Fibroblast of gingiva (primary cell): ENCODE results near the gene CGB2.
A peak's percentile ranks its signal among the peaks of the same experiment; 100 is the strongest.
"Not testable (repeated sequence)": the region's sequence is repeated elsewhere in the genome, so short reads cannot be mapped to it uniquely, and the experiment has no call there.

Experiments used
- DNase-seq: peaks from one replicate; pipeline ENCODE4 v3.0.0-alpha.2; 2011; ENCODE audit warnings: low read depth

Gene CGB2

GRCh38 chr19:49010453-49010852 is 21.2 kb upstream of the CGB2 start:
- DNase-seq, result no peak

- DNase-seq, result no peak
These were observed 20.5 kb upstream of the CGB2 start for GRCh38 chr19:49011194-49011593.

DNA sequence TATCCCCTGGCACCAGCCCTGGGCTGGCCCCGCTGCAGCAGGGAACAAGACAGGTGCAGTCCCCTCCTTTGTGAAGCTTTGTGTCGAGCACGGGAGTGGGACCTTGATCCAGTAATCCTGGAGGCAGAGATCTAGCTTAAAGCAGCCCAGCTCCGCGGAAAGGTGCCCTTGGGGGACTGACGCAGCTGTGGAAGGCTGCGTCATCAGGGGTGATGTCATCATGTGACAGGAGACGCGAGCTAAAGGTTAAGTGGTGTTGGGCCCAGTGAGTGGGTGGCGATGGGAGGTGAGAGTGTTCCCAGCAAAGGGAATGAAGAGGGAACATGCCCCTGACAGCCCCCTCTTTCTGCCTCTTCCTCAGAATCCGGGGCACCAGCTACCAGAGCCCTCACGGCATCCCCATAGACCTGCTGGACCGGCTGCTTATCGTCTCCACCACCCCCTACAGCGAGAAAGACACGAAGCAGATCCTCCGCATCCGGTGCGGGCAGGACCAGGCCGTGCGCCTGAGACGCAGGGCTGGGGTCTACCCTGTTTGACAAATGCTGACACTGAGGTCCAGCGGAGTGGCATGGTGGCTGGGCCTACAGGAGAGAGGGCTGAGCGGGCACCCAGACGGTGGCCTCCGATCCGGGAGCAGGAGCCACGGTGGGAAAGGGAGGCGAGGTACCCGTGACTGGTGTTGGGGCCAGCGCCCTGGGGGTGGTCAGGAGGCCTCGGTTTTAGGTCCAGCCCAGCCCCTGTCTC is 17.4 kb upstream of the CGB2 start:
- no peak for DNase-seq

DNA sequence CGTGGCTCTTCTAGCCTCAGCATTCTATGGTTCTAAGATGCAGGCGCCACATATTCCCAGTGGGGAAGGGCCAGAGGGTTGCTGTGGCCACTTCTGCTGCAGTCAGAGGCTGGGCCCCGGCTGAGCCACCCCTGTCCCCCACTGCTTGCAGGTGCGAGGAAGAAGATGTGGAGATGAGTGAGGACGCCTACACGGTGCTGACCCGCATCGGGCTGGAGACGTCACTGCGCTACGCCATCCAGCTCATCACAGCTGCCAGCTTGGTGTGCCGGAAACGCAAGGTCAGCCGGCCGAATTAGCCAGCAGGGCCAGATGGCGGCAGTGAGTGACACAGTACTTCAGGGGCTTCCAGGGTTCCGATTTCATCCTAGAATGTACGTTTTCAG is 16.8 kb upstream of the CGB2 start:
- no peak for DNase-seq

GRCh38 chr19:49016067-49016839 is 15.4 kb upstream of the CGB2 start:
- no peak for DNase-seq

DNA sequence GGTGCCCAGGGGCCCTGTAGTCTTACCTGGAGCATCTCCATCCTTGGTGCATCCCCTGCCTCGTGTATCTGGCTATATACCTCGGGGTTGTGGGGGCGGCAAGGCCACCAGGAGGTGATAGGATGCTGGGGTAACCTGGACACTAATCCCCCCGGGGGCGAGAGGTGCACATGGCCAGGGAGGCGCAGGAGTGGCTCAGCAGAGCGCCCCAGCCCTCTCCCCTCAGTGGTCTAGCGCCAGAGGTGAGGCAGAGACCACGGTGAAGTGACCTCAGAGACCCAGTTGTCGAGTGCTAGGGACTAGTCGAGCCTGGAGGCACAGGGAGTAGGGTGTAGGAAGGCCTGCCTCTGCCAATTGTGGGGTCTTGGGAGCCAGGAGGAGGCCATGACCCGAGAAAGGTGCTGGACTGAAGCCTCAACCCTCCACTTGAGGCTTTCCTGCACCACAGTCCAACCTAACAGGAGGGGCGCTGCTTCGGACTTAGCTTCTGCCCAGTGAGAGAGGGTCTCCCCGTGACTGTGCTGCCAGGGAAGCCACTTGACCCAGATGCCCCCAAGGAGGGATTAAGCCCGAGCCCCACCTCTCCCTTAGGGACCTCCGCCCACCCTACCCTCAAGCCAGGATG is 14.5 kb upstream of the CGB2 start, which contains the start of gene LHB:
LHB (minus strand) TSS at position 51 of the 625 bp plus-strand sequence; CDS start at position 41, 10 bp downstream.
- no peak for DNase-seq

- DNase-seq, result peak; percentile 31
These were observed 13.9 kb upstream of the CGB2 start for GRCh38 chr19:49017666-49018351.

- not testable (repeated sequence) for DNase-seq
These were observed 13.1 kb upstream of the CGB2 start for GRCh38 chr19:49018388-49019241.

DNA sequence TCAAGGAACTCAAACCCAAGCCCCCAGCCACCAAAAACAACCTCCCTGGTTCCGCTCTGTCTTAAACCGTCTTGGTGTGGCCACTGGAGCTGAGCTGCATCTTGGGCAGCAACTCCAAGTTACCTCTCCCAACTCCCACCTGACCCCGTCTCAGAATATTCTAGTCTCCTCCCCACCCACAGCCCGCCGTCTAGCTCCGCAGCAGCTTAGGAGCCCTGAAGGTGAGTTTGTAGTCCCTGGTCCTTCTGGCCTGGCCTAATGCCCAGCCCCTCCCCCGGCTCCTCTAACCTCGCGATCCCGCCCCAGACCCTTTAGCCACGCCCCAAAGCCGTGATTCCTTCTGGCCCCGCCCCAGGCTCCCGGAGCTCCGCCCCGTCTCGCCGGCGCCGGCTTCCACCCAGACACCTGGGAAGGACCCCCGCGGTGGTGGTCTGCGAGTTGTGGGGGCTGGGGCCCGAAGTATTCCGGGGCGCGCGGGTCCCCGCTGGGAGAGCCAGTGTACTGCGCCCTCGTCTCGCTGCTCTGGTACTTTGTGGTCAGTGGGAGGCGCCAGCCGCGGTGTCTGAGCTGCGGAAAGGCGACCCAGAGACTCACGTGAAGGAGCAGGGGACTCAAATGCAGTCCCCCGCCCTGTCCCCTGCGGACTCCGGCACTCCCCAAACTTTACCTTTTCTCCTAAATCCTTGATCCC is 12.3 kb upstream of the CGB2 start:
- DNase-seq, result no peak

DNA sequence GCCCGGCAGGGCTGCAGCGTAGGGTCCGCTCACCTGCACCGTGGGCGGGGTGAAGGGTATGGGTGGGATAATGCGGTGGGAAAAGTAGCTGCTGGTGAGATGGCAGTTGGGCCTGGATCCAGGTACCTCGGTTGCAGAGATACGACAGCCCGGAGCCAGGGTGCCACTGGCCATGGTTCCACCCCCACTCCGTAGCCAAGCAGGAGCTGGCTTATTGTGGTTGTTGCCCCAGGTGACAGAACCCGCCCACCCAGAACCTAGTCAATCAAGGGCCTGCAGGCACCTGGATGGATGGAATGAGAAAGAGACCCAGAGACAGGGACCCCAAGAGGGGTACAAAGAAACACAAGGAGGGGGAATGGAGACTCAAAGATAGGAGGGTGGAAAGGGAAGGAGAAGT is 11.3 kb upstream of the CGB2 start:
- no peak for DNase-seq

GRCh38 chr19:49020931-49021895 is 10.5 kb upstream of the CGB2 start:
- peak; percentile 54 for DNase-seq

DNA sequence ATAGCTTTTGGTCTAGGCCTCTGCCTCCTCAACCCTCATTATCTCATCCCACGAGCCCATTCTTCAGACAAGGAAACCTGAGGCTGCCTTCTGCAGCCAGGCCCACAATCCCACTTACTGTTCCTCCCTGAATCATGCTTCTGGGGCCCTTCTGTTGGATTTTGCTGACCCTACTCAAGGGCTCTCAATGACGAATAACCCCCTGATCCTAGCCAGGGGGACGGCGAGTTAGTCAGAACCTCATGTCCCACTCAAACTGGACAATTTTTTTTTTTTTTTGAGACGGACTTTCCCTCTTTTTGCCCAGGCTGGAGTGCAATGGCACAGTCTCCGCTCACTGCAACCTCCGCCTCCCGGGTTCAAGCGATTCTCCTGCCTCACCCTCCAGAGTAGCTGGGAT is 9.6 kb upstream of the CGB2 start:
- DNase-seq, result no peak

- DNase-seq, result not testable (repeated sequence)
These were observed 7.5 kb upstream of the CGB2 start, which contains the start of gene CGB3 for GRCh38 chr19:49024233-49024632. Gene CGB3, minus strand, starts transcription at chr19:49024333. Its CDS starts 362 bp downstream, at chr19:49023971.

DNA sequence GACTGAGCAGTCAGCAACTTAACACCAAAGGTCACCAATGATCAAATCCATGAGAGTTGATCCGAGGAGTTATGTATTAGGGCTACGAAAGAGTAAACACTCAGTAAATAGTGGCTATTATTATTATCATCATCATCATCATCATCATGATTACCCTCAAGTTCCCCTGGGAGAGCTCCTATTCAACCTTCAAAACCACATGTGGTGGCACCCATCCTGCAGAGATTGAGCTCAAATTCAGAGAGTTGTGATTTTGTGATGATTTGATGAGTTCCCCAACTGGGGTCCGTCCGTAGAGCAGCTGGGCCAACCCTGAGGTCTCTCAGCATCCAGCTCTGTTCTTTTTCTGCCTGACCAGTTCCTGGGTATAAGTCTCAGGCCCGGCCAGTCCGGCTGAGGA is 6.6 kb upstream of the CGB2 start:
- not testable (repeated sequence) for DNase-seq

DNA sequence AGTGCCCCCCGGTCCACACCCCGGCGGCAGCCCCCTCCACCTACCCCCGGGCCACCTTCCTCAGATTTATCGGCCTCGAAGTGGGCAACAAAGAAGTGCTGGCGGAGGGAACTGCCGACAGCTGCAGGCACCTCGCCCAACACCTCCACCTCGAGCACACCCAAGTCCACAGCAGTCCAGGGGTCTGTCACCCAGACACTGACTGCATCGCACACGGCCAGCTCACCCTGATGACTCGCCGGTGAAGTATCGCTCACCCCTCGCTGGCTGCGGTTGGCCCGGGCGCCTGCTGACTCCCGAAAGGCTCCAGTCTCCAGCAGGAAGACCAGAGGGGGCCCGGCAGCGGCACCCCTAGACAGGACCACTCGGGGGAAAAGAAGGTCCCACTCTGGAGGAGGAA is 6.1 kb upstream of the CGB2 start:
- DNase-seq, result not testable (repeated sequence)

DNA sequence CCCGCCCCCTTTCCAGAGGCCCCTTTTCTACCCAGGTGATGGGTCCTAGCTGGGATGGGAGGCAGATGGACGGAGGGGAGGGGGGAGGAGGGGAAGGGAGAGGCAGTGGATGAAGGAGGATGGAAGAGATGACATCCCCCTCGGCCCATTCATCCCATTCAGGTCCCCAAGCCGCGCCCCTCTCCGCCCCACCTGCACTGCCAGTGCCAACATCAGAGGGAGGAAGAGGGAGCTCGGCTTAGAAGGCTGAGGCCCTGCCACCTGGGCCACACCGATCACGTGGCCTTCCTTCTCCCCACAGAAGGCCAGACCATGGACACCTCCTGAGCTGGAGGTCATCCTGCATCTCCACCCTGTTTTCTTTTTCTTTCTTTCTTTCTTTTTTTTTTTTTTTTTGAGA is 3.0 kb upstream of the CGB2 start:
- not testable (repeated sequence) for DNase-seq

DNA sequence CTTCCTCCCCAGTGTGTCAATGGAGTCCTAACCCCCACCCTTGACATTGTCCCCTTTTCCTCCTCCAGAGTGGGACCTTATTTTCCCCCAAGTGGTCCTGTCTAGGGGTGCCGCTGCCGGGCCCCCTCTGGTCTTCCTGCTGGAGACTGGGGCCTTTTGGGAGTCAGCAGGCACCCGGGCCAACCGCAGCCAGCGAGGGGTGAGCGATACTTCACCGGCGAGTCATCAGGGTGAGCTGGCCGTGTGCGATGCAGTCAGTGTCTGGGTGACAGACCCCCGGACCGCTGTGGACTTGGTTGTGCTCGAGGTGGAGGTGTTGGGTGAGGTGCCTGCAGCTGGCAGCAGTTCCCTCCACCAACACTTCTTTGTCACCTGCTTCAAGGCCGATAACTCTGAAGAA is 1.9 kb upstream of the CGB2 start:
- DNase-seq, result not testable (repeated sequence)

DNA sequence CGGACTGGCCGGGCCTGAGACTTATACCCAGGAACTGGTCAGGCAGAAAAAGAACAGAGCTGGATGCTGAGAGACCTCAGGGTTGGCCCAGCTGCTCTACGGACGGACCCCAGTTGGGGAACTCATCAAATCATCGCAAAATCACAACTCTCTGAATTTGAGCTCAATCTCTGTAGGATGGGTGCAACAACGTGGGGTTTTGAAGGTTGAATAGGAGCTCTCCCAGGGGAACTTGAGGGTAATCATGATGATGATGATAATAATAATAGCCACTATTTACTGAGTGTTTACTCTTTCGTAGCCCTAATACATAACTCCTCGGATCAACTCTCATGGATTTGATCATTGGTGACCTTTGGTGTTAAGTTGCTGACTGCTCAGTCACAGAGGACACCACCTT is 1.4 kb upstream of the CGB2 start:
- not testable (repeated sequence) for DNase-seq

- DNase-seq, result not testable (repeated sequence)
These were observed 5.1 kb downstream of the CGB2 start, which contains the start of gene CGB1 for GRCh38 chr19:49036815-49037214. Gene CGB1, minus strand, starts transcription at chr19:49036895. Its CDS starts 184 bp downstream, at chr19:49036711.
